Measurements from ENCODE around the gene ZBTB7C. TPM values are rescaled to one million over a fixed set of nuclear protein-coding genes. Genes with fewer than 3 reads are reported as not detected.

Gene ZBTB7C
- total RNA-seq, 2 donors from 2014 or later, result 25.1 to 36.4 TPM

DNA sequence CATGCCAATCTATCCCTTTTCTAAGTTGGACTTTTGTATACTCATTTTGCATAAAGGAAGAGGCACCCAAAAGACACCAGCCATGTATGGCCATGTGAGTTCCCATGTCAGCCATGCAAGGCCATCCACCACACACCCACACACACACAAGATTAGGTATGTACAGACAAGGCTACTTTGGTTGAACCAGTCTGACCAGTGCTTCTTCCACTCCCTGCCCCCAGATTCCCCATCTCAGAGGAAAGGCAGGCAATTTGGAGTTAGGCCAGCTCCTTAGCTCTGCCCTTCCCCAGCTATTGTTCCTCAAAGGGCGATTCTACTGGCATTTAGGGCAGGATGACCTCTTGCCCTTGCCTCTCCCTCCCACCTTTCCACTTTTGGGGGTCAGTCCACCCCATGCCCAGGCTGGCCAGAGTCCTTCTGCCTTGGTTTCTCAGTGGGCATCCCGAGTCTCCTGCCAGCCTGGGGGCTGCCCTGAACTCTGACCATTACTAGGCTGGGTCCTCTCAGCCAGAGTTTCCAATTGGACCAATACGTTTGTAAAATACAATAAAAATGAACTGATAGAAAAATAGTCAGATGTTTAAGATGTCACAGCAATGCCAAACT, 101.1 kb downstream of the ZBTB7C start:
- no peak overlapping the region for H3K27ac ChIP-seq
- TF ChIP-seq, protein P1, sequence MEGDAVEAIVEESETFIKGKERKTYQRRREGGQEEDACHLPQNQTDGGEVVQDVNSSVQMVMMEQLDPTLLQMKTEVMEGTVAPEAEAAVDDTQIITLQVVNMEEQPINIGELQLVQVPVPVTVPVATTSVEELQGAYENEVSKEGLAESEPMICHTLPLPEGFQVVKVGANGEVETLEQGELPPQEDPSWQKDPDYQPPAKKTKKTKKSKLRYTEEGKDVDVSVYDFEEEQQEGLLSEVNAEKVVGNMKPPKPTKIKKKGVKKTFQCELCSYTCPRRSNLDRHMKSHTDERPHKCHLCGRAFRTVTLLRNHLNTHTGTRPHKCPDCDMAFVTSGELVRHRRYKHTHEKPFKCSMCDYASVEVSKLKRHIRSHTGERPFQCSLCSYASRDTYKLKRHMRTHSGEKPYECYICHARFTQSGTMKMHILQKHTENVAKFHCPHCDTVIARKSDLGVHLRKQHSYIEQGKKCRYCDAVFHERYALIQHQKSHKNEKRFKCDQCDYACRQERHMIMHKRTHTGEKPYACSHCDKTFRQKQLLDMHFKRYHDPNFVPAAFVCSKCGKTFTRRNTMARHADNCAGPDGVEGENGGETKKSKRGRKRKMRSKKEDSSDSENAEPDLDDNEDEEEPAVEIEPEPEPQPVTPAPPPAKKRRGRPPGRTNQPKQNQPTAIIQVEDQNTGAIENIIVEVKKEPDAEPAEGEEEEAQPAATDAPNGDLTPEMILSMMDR (IDR thresholded peaks at IDR 0.05), result no peak
- DNase-seq, result peak; percentile 40

GRCh38 chr18:48306838-48307237, 102.3 kb downstream of the ZBTB7C start:
- no peaks in the 10 kb centered on the region for H3K4me1 ChIP-seq
- TF ChIP-seq, protein P1 (IDR thresholded peaks at IDR 0.05), result no peak
- H3K36me3 ChIP-seq, result no peaks in the 10 kb centered on the region
- no peak for DNase-seq
- no peaks in the 10 kb centered on the region for H3K27me3 ChIP-seq
- no peak overlapping the region for H3K9ac ChIP-seq (ENCODE audit: low read depth in 2 of 2, low read length in 2 of 2)
- no peaks in the 10 kb centered on the region for H3K9me3 ChIP-seq
- H3K4me3 ChIP-seq, result no peak overlapping the region
- no peak overlapping the region for H3K27ac ChIP-seq
- intact Hi-C loops (cut with DNase I), result no loop called here

More for the DNA sequence above, 101.1 kb downstream of the ZBTB7C start:
- no peaks in the 10 kb centered on the region for H3K27me3 ChIP-seq
- no peaks in the 10 kb centered on the region for H3K9me3 ChIP-seq
- H3K4me1 ChIP-seq, result no peaks in the 10 kb centered on the region
- H3K9ac ChIP-seq (ENCODE audit: low read depth in 2 of 2, low read length in 2 of 2), result no peak overlapping the region
- intact Hi-C loops (cut with DNase I), result no loop called here
- H3K4me3 ChIP-seq, result no peak overlapping the region
- H3K36me3 ChIP-seq, result no peaks in the 10 kb centered on the region

- intact Hi-C loops (cut with DNase I), result no loop called here
- no peak for DNase-seq
- no peaks in the 10 kb centered on the region for H3K9me3 ChIP-seq
- H3K27ac ChIP-seq, result no peak overlapping the region
- H3K9ac ChIP-seq (ENCODE audit: low read depth in 2 of 2, low read length in 2 of 2), result no peak overlapping the region
- TF ChIP-seq, protein P1 (IDR thresholded peaks at IDR 0.05), result no peak
- H3K27me3 ChIP-seq, result no peaks in the 10 kb centered on the region
- no peaks in the 10 kb centered on the region for H3K36me3 ChIP-seq
- no peak overlapping the region for H3K4me3 ChIP-seq
- H3K4me1 ChIP-seq, result no peaks in the 10 kb centered on the region
Measured at GRCh38 chr18:48304906-48305693, 104.1 kb downstream of the ZBTB7C start.

- Histone ChIP-seq H3K36me3 (no peaks in the 10 kb centered on the region), H3K9ac (ENCODE audit: low read depth in 2 of 2, low read length in 2 of 2) (no peak overlapping the region), H3K4me1 (no peaks in the 10 kb centered on the region), H3K9me3 (no peaks in the 10 kb centered on the region), H3K27me3 (no peaks in the 10 kb centered on the region), H3K27ac (no peak overlapping the region), H3K4me3 (no peak overlapping the region)
- TF ChIP-seq, protein P1 (IDR thresholded peaks at IDR 0.05), result no peak
- no peak for DNase-seq
- intact Hi-C loops (cut with DNase I), result no loop called here
Measured at GRCh38 chr18:48303883-48304282, 105.3 kb downstream of the ZBTB7C start.

- no peak for DNase-seq
- Histone ChIP-seq H3K36me3 (no peaks in the 10 kb centered on the region), H3K9ac (ENCODE audit: low read depth in 2 of 2, low read length in 2 of 2) (no peak overlapping the region), H3K4me1 (no peaks in the 10 kb centered on the region), H3K27me3 (no peaks in the 10 kb centered on the region), H3K27ac (no peak overlapping the region), H3K9me3 (no peaks in the 10 kb centered on the region), H3K4me3 (no peak overlapping the region)
- intact Hi-C loops (cut with DNase I), result no loop called here
- TF ChIP-seq, protein P1 (IDR thresholded peaks at IDR 0.05), result no peak
Measured at GRCh38 chr18:48302736-48303135, 106.4 kb downstream of the ZBTB7C start.

Data from colonic mucosa (tissue), 4 donors.